ENCODE measurements around the gene TM6SF1.

DNA sequence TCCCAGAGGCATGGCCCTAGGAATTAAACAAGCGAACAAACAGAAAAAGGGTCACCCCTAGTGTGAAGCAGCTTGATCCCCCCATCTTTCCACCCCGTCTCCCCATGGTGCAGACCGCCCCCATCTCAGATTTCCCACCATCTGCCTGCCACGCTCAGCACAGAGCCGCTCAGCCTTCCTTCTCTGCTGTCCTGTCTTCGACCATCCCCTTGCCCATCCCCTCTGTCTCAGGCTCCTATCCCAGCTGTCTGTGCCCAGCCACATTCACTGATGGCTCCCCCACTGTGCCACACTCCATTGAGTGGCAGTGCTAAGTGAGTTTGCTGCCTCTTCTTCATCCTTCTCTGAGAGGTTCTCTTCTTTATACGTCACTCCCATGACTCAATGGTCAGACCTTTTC is 28.7 kb upstream of the TM6SF1 start:
- no peak for TF ChIP-seq KAT2B (IDR thresholded peaks at IDR 0.05; ENCODE audit: low read depth, low read length)
- no peak for TF ChIP-seq CTCF (IDR thresholded peaks at IDR 0.05 in 2 of 3, conservative IDR thresholded peaks at IDR 0.05 in 1 of 3; ENCODE audit: insufficient read depth in 2 of 3, low read depth in 1 of 3, low read length in 3 of 3)
- TF ChIP-seq, protein P1, sequence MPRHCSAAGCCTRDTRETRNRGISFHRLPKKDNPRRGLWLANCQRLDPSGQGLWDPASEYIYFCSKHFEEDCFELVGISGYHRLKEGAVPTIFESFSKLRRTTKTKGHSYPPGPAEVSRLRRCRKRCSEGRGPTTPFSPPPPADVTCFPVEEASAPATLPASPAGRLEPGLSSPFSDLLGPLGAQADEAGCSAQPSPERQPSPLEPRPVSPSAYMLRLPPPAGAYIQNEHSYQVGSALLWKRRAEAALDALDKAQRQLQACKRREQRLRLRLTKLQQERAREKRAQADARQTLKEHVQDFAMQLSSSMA (CRISPR knock-in tag; IDR thresholded peaks at IDR 0.05) = no peak

Measured in K562 (cell line).